Measurements from ENCODE around the gene MTA1.

Gene MTA1

DNA sequence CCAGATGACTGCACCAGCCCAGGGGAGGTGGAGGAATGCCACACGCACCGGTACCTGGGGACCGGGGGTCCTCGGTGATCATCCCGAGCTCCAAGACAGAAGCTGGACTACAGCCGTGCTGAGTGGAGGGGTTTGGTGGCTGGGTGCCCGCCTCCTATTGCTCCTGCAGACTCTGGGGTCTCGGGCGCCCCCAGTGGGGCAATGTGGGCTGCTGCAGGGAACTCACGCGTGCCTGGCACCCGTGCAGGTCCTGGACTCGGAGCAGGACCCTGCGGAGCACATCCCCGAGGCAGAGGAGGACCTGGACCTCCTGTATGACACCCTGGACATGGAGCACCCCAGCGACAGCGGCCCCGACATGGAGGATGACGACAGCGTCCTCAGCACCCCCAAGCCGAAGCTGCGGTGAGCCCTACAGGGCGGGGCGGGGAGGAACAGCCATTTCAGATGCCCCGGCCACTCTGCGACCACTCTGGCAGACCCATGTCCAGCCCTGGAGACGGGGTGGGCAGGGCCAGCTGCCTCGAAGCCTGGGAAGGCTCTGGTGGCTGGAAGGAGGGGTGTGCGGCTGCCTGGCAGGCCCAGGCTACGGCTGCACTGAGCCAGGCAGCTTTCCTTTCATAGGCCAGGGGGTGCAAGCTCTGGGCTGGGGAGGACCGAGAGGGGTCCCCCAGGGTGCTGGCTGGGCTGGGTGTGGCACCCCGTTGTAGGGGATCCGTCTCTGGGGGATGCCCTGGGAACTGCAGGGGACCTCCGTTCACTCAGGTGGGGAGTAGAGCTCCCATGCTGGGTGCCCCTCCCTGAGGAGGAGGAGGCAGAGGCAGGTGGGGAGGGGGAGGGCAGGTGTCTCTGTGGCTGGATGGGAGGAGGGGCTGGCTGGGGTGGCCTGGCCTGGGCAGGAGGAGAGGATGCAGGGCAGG, 42.8 kb upstream of the MTA1 start:
- no peak overlapping the region for H3K4me2 ChIP-seq (ENCODE audit: low read length)
- H4K20me1 ChIP-seq (ENCODE audit: control insufficient read depth, insufficient read depth, low read depth, low read length), result no peaks in the 10 kb centered on the region
- H3K9me2 ChIP-seq (replicated peaks; ENCODE audit: control insufficient read depth, low read length), result no peaks in the 10 kb centered on the region
- no peaks in the 10 kb centered on the region for H3K79me2 ChIP-seq (ENCODE audit: control insufficient read depth, low read length)
- no peaks in the 10 kb centered on the region for H3K9me3 ChIP-seq (ENCODE audit: control insufficient read depth, insufficient read depth, low read length)
- H3K27me3 ChIP-seq (ENCODE audit: control insufficient read depth, low read length), result no peaks in the 10 kb centered on the region
- H3F3A ChIP-seq (ENCODE audit: control insufficient read depth, insufficient read depth), result no peaks in the 10 kb centered on the region
- no peaks in the 10 kb centered on the region for H3K36me3 ChIP-seq (ENCODE audit: control insufficient read depth, low read length)
- TF ChIP-seq EZH2phosphoT487 (IDR thresholded peaks at IDR 0.05; ENCODE audit: borderline replicate concordance, low read length) (no peak), CTCF (IDR thresholded peaks at IDR 0.05; ENCODE audit: low read depth, low read length, poor library complexity, severe bottlenecking) (no peak)
- no peak overlapping the region for H3K27ac ChIP-seq (ENCODE audit: low read depth, low read length)
- H3K4me1 ChIP-seq (ENCODE audit: control insufficient read depth, low read length), result peaks cover 6% of the 10 kb centered on the region; the same call in 1 of the 2 replicates
- no peak overlapping the region for H3K4me3 ChIP-seq (ENCODE audit: low read length)

DNA sequence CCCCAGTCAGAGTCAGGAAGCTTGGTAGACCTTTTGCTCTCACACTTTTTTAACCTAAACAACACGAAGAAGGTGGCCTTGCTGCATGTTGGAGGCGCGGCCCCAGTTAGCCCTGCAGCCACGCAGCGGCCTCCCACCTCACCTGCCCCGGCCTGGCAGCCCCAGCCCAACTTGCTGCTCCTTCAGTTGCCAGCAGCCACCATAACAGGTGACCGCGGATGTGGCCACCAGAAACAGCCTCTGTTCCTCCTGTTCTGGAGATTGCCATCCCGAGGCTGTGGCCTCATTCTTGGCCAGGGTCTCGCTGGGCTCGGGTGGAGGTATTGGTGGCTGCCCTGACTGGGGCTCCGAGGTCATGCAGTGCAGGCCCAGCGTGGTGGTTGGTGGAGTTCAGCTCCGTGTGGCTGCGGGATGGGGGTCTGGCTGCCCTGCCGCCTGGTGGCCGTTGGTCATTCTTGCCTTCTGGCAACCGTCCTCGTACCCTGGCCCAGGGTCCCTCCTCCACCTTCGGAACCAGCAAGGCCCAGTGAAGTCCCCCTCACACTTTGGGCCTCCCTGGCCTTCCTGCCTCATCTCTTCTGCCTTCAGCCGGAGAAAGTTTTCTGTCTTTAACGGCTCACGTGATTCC, 42.0 kb upstream of the MTA1 start:
- Histone ChIP-seq H3K27me3 (ENCODE audit: control insufficient read depth, low read length) (no peaks in the 10 kb centered on the region), H3K79me2 (ENCODE audit: control insufficient read depth, low read length) (no peaks in the 10 kb centered on the region), H3F3A (ENCODE audit: control insufficient read depth, insufficient read depth) (no peaks in the 10 kb centered on the region), H3K9me2 (replicated peaks; ENCODE audit: control insufficient read depth, low read length) (no peaks in the 10 kb centered on the region), H3K4me3 (ENCODE audit: low read length) (no peak overlapping the region), H3K4me2 (ENCODE audit: low read length) (no peak overlapping the region), H3K4me1 (ENCODE audit: control insufficient read depth, low read length) (peaks cover 6% of the 10 kb centered on the region; the same call in 1 of the 2 replicates), H4K20me1 (ENCODE audit: control insufficient read depth, insufficient read depth, low read depth, low read length) (no peaks in the 10 kb centered on the region), H3K27ac (ENCODE audit: low read depth, low read length) (no peak overlapping the region), H3K36me3 (ENCODE audit: control insufficient read depth, low read length) (no peaks in the 10 kb centered on the region), H3K9me3 (ENCODE audit: control insufficient read depth, insufficient read depth, low read length) (no peaks in the 10 kb centered on the region)
- TF ChIP-seq EZH2phosphoT487 (IDR thresholded peaks at IDR 0.05; ENCODE audit: borderline replicate concordance, low read length) (no peak), CTCF (IDR thresholded peaks at IDR 0.05; ENCODE audit: low read depth, low read length, poor library complexity, severe bottlenecking) (no peak)

DNA sequence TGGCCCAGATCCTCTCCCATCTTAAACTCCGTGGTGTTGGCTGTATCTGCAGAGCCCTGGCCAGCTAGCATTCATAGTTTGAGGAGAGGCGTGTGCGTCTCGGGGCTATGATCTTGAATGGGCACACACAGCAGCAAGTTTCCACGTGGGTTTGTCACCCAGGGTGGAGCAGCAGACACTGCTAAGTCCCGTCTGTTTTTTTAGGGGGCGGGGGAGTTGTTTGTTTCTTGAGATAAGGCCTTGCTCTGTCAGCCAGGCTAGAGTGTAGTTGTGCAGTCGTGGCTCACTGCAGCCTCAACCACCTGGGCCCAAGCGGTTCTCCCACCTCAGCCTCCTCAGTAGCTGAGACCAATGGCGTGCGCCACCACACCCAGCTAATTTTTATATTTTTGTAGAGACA, 41.4 kb upstream of the MTA1 start:
- peaks cover 6% of the 10 kb centered on the region; the same call in 1 of the 2 replicates for H3K4me1 ChIP-seq (ENCODE audit: control insufficient read depth, low read length)
- H3K79me2 ChIP-seq (ENCODE audit: control insufficient read depth, low read length), result no peaks in the 10 kb centered on the region
- no peaks in the 10 kb centered on the region for H3K36me3 ChIP-seq (ENCODE audit: control insufficient read depth, low read length)
- no peaks in the 10 kb centered on the region for H4K20me1 ChIP-seq (ENCODE audit: control insufficient read depth, insufficient read depth, low read depth, low read length)
- TF ChIP-seq EZH2phosphoT487 (IDR thresholded peaks at IDR 0.05; ENCODE audit: borderline replicate concordance, low read length) (no peak), CTCF (IDR thresholded peaks at IDR 0.05; ENCODE audit: low read depth, low read length, poor library complexity, severe bottlenecking) (no peak)
- H3F3A ChIP-seq (ENCODE audit: control insufficient read depth, insufficient read depth), result no peaks in the 10 kb centered on the region
- no peaks in the 10 kb centered on the region for H3K9me3 ChIP-seq (ENCODE audit: control insufficient read depth, insufficient read depth, low read length)
- no peaks in the 10 kb centered on the region for H3K27me3 ChIP-seq (ENCODE audit: control insufficient read depth, low read length)
- no peak overlapping the region for H3K27ac ChIP-seq (ENCODE audit: low read depth, low read length)
- H3K9me2 ChIP-seq (replicated peaks; ENCODE audit: control insufficient read depth, low read length), result no peaks in the 10 kb centered on the region
- H3K4me3 ChIP-seq (ENCODE audit: low read length), result no peak overlapping the region
- no peak overlapping the region for H3K4me2 ChIP-seq (ENCODE audit: low read length)
